Liver (tissue), 9 donors: ENCODE measurements around the gene ZBTB17. TPM values are rescaled to one million over a fixed set of nuclear protein-coding genes. Genes with fewer than 3 reads are reported as not detected.
"Not testable (repeated sequence)": the region's sequence is repeated elsewhere in the genome, so short reads cannot be mapped to it uniquely, and the experiment has no call there.

Experiments used
- DNase-seq: peaks from one replicate; pipeline ENCODE4 v3.0.0-alpha.2; 2017; ENCODE audit warnings: low spot score
- H3K27ac ChIP-seq, 2 donors: one replicate each; pipeline ENCODE4 v1.7.0; 2013; ENCODE audit warnings: inconsistent platforms in 2 of 2, low read length in 2 of 2, control low read depth in 1 of 2, low read depth in 1 of 2, mild to moderate bottlenecking in 1 of 2
- H3K27me3 ChIP-seq, 4 donors: one replicate each; pipeline versions ENCODE4 v1.6.1 to v1.7.0; 2013; ENCODE audit warnings: low read length in 3 of 4, inconsistent platforms in 1 of 4, mild to moderate bottlenecking in 1 of 4, moderate library complexity in 1 of 4; ENCODE audit not compliant: control insufficient read depth in 4 of 4, insufficient read depth in 4 of 4
- H3K36me3 ChIP-seq, 4 donors: one replicate each; pipeline versions ENCODE4 v1.6.1 to v1.7.0; 2013; ENCODE audit warnings: low read length in 3 of 4, mild to moderate bottlenecking in 3 of 4, low read depth in 1 of 4, moderate library complexity in 1 of 4; ENCODE audit not compliant: control insufficient read depth in 4 of 4, insufficient read depth in 3 of 4
- H3K4me1 ChIP-seq, 4 donors: one replicate each; pipeline versions ENCODE4 v1.6.1 to v1.7.0; 2013; ENCODE audit warnings: low read length in 3 of 4, mild to moderate bottlenecking in 3 of 4, moderate library complexity in 1 of 4; ENCODE audit not compliant: control insufficient read depth in 4 of 4, insufficient read depth in 4 of 4
- H3K4me3 ChIP-seq, 3 donors: one replicate each; pipeline versions ENCODE4 v1.6.1 to v1.7.0; 2013; ENCODE audit warnings: low read length in 3 of 3, control low read depth in 1 of 3, low read depth in 1 of 3, mild to moderate bottlenecking in 1 of 3
- H3K9ac ChIP-seq, 2 donors: one replicate each; pipeline ENCODE4 v1.7.0; 2013; ENCODE audit warnings: low read length in 2 of 2, mild to moderate bottlenecking in 2 of 2, moderate library complexity in 2 of 2, control low read depth in 1 of 2, low read depth in 1 of 2
- H3K9me3 ChIP-seq, 4 donors: one replicate each; pipeline versions ENCODE4 v1.6.1 to v1.7.0; 2013; ENCODE audit warnings: low read length in 3 of 4; ENCODE audit not compliant: control insufficient read depth in 4 of 4
- ATF3 ChIP-seq: IDR thresholded peaks from 2 replicates; pipeline ENCODE4 v1.6.1; 2016; ENCODE audit warnings: antibody characterized with exemption
- CTCF ChIP-seq: fragments of 150-350 bp; IDR thresholded peaks from 2 replicates; pipeline ENCODE4 v1.5.1; 2017; ENCODE audit warnings: improper control_type of control experiment, low read depth, low read length; ENCODE audit not compliant: missing input control
- EGR1 ChIP-seq, 2 donors: IDR thresholded peaks; 2 replicates each; pipeline ENCODE4 v1.6.1; 2016 to 2018; ENCODE audit warnings: antibody characterized with exemption in 2 of 2, low read depth in 2 of 2
- FOXA2 ChIP-seq: IDR thresholded peaks from 2 replicates; pipeline ENCODE4 v1.6.1; 2016; ENCODE audit warnings: antibody characterized with exemption
- HNF4A ChIP-seq, 2 donors: conservative IDR thresholded peaks; 2 replicates each; pipeline ENCODE4 v1.6.1; 2016; ENCODE audit warnings: antibody characterized with exemption in 2 of 2, mild to moderate bottlenecking in 2 of 2
- HNF4G ChIP-seq: IDR thresholded peaks from 2 replicates; pipeline ENCODE4 v1.6.1; 2016; ENCODE audit warnings: antibody characterized with exemption
- NR2F2 ChIP-seq: IDR thresholded peaks from 2 replicates; pipeline ENCODE4 v1.6.1; 2016; ENCODE audit warnings: antibody characterized with exemption
- RAD21 ChIP-seq, 2 donors: IDR thresholded peaks; 2 replicates each; pipeline ENCODE4 v1.6.1; 2016; ENCODE audit warnings: antibody characterized with exemption in 2 of 2, mild to moderate bottlenecking in 2 of 2
- RXRA ChIP-seq, 2 donors: IDR thresholded peaks; 2 replicates each; pipeline ENCODE4 v1.6.1; 2017 to 2018; ENCODE audit warnings: antibody characterized with exemption in 2 of 2, mild to moderate bottlenecking in 1 of 2
- SP1 ChIP-seq: IDR thresholded peaks from 2 replicates; pipeline ENCODE4 v1.6.1; 2018; ENCODE audit warnings: antibody characterized with exemption, mild to moderate bottlenecking
- TAF1 ChIP-seq: conservative IDR thresholded peaks from 2 replicates; pipeline ENCODE4 v1.6.1; 2016; ENCODE audit warnings: antibody characterized with exemption, mild to moderate bottlenecking
- ZBTB33 ChIP-seq: IDR thresholded peaks from 2 replicates; pipeline ENCODE4 v1.6.1; 2016; ENCODE audit warnings: antibody characterized with exemption
- WGBS: extraction: QIAGEN DNeasy Blood & Tissue Kit; methylation state at CpG from one replicate; pipeline ENCODE4 v1.1.7; 2013; 5-methylcytosine and 5-hydroxymethylcytosine counted together
- polyA plus RNA-seq, 2 donors: library from polyadenylated mRNA; stranded (reverse) in 1 of 2; unstranded in 1 of 2; fragments of 200-250 nt in 1 of 2; fragments of >200 nt in 1 of 2; fragmentation: Nextera tagmentation in 1 of 2; extraction: Ambion mirVana in 1 of 2; gene quantifications; one replicate each; pipeline versions ENCODE4 v1.2.1 to v1.2.3, GENCODE V29; 2013 to 2015
- total RNA-seq, 2 donors: library from RNA; depleted of rRNA; stranded (reverse); fragments of >200 nt; gene quantifications; one replicate each; pipeline ENCODE4 v1.2.3, GENCODE V29; 2014
- donor health status: healthy.
- donor health status: healthy.
- donor health status: healthy.
- donor health status: healthy.
- donor health status: healthy.

Gene ZBTB17
- total and polyA plus RNA-seq, 4 donors = 8.9 to 15.1 (median 9.9) TPM

- Histone ChIP-seq H3K27ac (no peak overlapping the region), H3K9ac (no peak overlapping the region), H3K4me1 (peaks cover 0 to 6% (median 2%) of the 10 kb centered on the region in 4 donors), H3K4me3 (no peak overlapping the region), H3K9me3 (no peaks in the 10 kb centered on the region), H3K36me3 (no peaks in the 10 kb centered on the region), H3K27me3 (no peaks in the 10 kb centered on the region)
- 88% methylated on average over 5 of the region's 5 CpGs for WGBS
- TF ChIP-seq ZBTB33 = no peak
- TF ChIP-seq SP1 = no peak
- TF ChIP-seq HNF4G = no peak
- no peak for TF ChIP-seq CTCF
- TF ChIP-seq TAF1 = no peak
- TF ChIP-seq HNF4A (conservative IDR thresholded peaks at IDR 0.05) = no peak
- TF ChIP-seq NR2F2 = no peak
- no peak for TF ChIP-seq EGR1 (IDR thresholded peaks at IDR 0.05; ENCODE audit: low read depth in 2 of 2)
- no peak for TF ChIP-seq RAD21 (IDR thresholded peaks at IDR 0.05)
- no peak for TF ChIP-seq ATF3
- no peak for TF ChIP-seq RXRA (IDR thresholded peaks at IDR 0.05)
- no peak for DNase-seq
Observed at GRCh38 chr1:16005597-16005996, 29.7 kb upstream of the ZBTB17 start.

GRCh38 chr1:16001274-16001673 lies 25.4 kb upstream of the ZBTB17 start:
- not testable (repeated sequence) for H3K4me3 ChIP-seq, H3K9me3 ChIP-seq, H3K36me3 ChIP-seq, H3K27me3 ChIP-seq, H3K9ac ChIP-seq, H3K4me1 ChIP-seq, DNase-seq, H3K27ac ChIP-seq
- WGBS = 85% methylated on average over 10 of the region's 10 CpGs

- no peaks in the 10 kb centered on the region for H3K27me3 ChIP-seq
- peaks cover 0 to 3% (median 1%) of the 10 kb centered on the region in 4 donors for H3K4me1 ChIP-seq
- 97% methylated on average over 11 of the region's 11 CpGs for WGBS
- no peaks in the 10 kb centered on the region for H3K36me3 ChIP-seq
- no peak overlapping the region for H3K9ac ChIP-seq
- H3K9me3 ChIP-seq = no peaks in the 10 kb centered on the region
- H3K27ac ChIP-seq = no peak overlapping the region
- DNase-seq = no peak
- H3K4me3 ChIP-seq = no peak overlapping the region
- TF ChIP-seq HNF4A (conservative IDR thresholded peaks at IDR 0.05) (no peak), FOXA2 (no peak), CTCF (no peak), SP1 (no peak), EGR1 (IDR thresholded peaks at IDR 0.05; ENCODE audit: low read depth in 2 of 2) (no peak), RAD21 (IDR thresholded peaks at IDR 0.05) (no peak), ZBTB33 (no peak)
Observed at GRCh38 chr1:15998929-15999328, 23.0 kb upstream of the ZBTB17 start.
